Skeletal muscle satellite cell (primary cell): ENCODE results near the gene PPRC1. TPM values are rescaled to one million over a fixed set of nuclear protein-coding genes. Genes with fewer than 3 reads are reported as not detected.
A peak's percentile ranks its signal among the peaks of the same experiment; 100 is the strongest.

Source experiments
- H3K27me3 ChIP-seq: 2 replicates; pipeline ENCODE4 v1.7.0; 2013; ENCODE audit warnings: low read length; ENCODE audit not compliant: control insufficient read depth, insufficient read depth
- H3K36me3 ChIP-seq: 2 replicates; pipeline ENCODE4 v1.7.0; 2013; ENCODE audit warnings: mild to moderate bottlenecking, control low read depth, low read length; ENCODE audit not compliant: insufficient read depth
- H3K4me1 ChIP-seq: 2 replicates; pipeline ENCODE4 v1.7.0; 2013; ENCODE audit warnings: low read length; ENCODE audit not compliant: control insufficient read depth, insufficient read depth
- H3K4me2 ChIP-seq: 2 replicates; pipeline ENCODE4 v1.7.0; 2013; ENCODE audit warnings: mild to moderate bottlenecking, low read length
- H3K4me3 ChIP-seq: 2 replicates; pipeline ENCODE4 v1.7.0; 2013; ENCODE audit warnings: low read length
- H3K9ac ChIP-seq: 2 replicates; pipeline ENCODE4 v1.7.0; 2013; ENCODE audit warnings: mild to moderate bottlenecking, low read depth, low read length, moderate library complexity
- H3K9me3 ChIP-seq: replicated peaks from 2 replicates; pipeline ENCODE4 v1.7.0; 2013; ENCODE audit warnings: mild to moderate bottlenecking, control low read depth, low read length
- total RNA-seq: library from RNA; depleted of rRNA; stranded (reverse); fragments of >200 nt; gene quantifications from 2 replicates; pipeline ENCODE4 v1.2.3, GENCODE V29; 2012; rRNA removed

Gene PPRC1
- 19.2 and 20.0 TPM in 2 replicates for total RNA-seq

GRCh38 chr10:102132563-102133372, at the start of gene PPRC1:
TSS of gene PPRC1 (plus strand) at chr10:102133040. CDS start at chr10:102133069, 29 bp downstream.
- Histone ChIP-seq H3K4me2 (peak within 1 kb of the TSS; percentile 91), H3K4me3 (peak within 1 kb of the TSS; percentile 83), H3K36me3 (peaks cover 8% of the 10 kb centered on the region), H3K4me1 (peaks cover 36% of the 10 kb centered on the region), H3K27me3 (no peaks in the 10 kb centered on the region), H3K9me3 (no peaks in the 10 kb centered on the region), H3K9ac (peak within 1 kb of the TSS; percentile 98)

GRCh38 chr10:102083541-102083940, 49.3 kb upstream of the PPRC1 start:
- Histone ChIP-seq H3K9me3 (no peaks in the 10 kb centered on the region), H3K36me3 (no peaks in the 10 kb centered on the region), H3K9ac (no peak overlapping the region)

GRCh38 chr10:102085336-102085735, 47.5 kb upstream of the PPRC1 start:
- no peak overlapping the region for H3K4me2 ChIP-seq
- H3K9me3 ChIP-seq = no peaks in the 10 kb centered on the region
- no peaks in the 10 kb centered on the region for H3K4me1 ChIP-seq
- H3K9ac ChIP-seq = no peak overlapping the region
- no peak overlapping the region for H3K4me3 ChIP-seq
- no peaks in the 10 kb centered on the region for H3K36me3 ChIP-seq
- H3K27me3 ChIP-seq = no peaks in the 10 kb centered on the region

More at GRCh38 chr10:102083541-102083940, 49.3 kb upstream of the PPRC1 start:
- Histone ChIP-seq H3K27me3 (no peaks in the 10 kb centered on the region), H3K4me2 (no peak overlapping the region), H3K4me3 (no peak overlapping the region), H3K4me1 (no peaks in the 10 kb centered on the region)

- Histone ChIP-seq H3K4me1 (no peaks in the 10 kb centered on the region), H3K9me3 (no peaks in the 10 kb centered on the region), H3K4me3 (no peak overlapping the region), H3K27me3 (no peaks in the 10 kb centered on the region), H3K36me3 (no peaks in the 10 kb centered on the region), H3K9ac (no peak overlapping the region), H3K4me2 (no peak overlapping the region)
Measured at GRCh38 chr10:102086196-102086595, 46.6 kb upstream of the PPRC1 start.

- H3K27me3 ChIP-seq = no peaks in the 10 kb centered on the region
- H3K9me3 ChIP-seq = no peaks in the 10 kb centered on the region
- no peaks in the 10 kb centered on the region for H3K36me3 ChIP-seq
- no peak overlapping the region for H3K4me2 ChIP-seq
- no peak overlapping the region for H3K9ac ChIP-seq
- H3K4me1 ChIP-seq = no peaks in the 10 kb centered on the region
- no peak overlapping the region for H3K4me3 ChIP-seq
Measured at GRCh38 chr10:102090772-102091171, 42.1 kb upstream of the PPRC1 start.

- H3K9ac ChIP-seq = no peak overlapping the region
Measured at GRCh38 chr10:102096449-102096848, 36.4 kb upstream of the PPRC1 start.

GRCh38 chr10:102101152-102101551, 31.7 kb upstream of the PPRC1 start:
- Histone ChIP-seq H3K27me3 (no peaks in the 10 kb centered on the region), H3K4me2 (no peak overlapping the region), H3K4me3 (no peak overlapping the region), H3K4me1 (no peaks in the 10 kb centered on the region), H3K9me3 (no peaks in the 10 kb centered on the region), H3K36me3 (peaks cover 10% of the 10 kb centered on the region), H3K9ac (no peak overlapping the region)

More at GRCh38 chr10:102096449-102096848, 36.4 kb upstream of the PPRC1 start:
- Histone ChIP-seq H3K27me3 (no peaks in the 10 kb centered on the region), H3K4me2 (no peak overlapping the region), H3K36me3 (no peaks in the 10 kb centered on the region), H3K9me3 (no peaks in the 10 kb centered on the region), H3K4me1 (no peaks in the 10 kb centered on the region), H3K4me3 (no peak overlapping the region)

- no peaks in the 10 kb centered on the region for H3K9me3 ChIP-seq
- H3K4me2 ChIP-seq = no peak overlapping the region
- H3K4me1 ChIP-seq = no peaks in the 10 kb centered on the region
- H3K9ac ChIP-seq = no peak overlapping the region
- H3K27me3 ChIP-seq = no peaks in the 10 kb centered on the region
- H3K36me3 ChIP-seq = peaks cover 21% of the 10 kb centered on the region
- no peak overlapping the region for H3K4me3 ChIP-seq
Measured at GRCh38 chr10:102102421-102102820, 30.4 kb upstream of the PPRC1 start.

- Histone ChIP-seq H3K4me3 (no peak overlapping the region), H3K4me2 (no peak overlapping the region), H3K9me3 (no peaks in the 10 kb centered on the region), H3K9ac (no peak overlapping the region), H3K4me1 (no peaks in the 10 kb centered on the region), H3K36me3 (peaks cover 58% of the 10 kb centered on the region), H3K27me3 (no peaks in the 10 kb centered on the region)
Measured at GRCh38 chr10:102106998-102107397, 25.8 kb upstream of the PPRC1 start.

GRCh38 chr10:102109166-102110116, 23.4 kb upstream of the PPRC1 start:
- no peak overlapping the region for H3K4me3 ChIP-seq
- no peak overlapping the region for H3K4me2 ChIP-seq
- no peaks in the 10 kb centered on the region for H3K9me3 ChIP-seq
- no peak overlapping the region for H3K9ac ChIP-seq
- H3K4me1 ChIP-seq = peaks cover 9% of the 10 kb centered on the region
- peaks cover 55% of the 10 kb centered on the region for H3K36me3 ChIP-seq
- H3K27me3 ChIP-seq = no peaks in the 10 kb centered on the region

GRCh38 chr10:102111276-102111675, 21.6 kb upstream of the PPRC1 start:
- Histone ChIP-seq H3K27me3 (no peaks in the 10 kb centered on the region), H3K4me2 (no peak overlapping the region), H3K9ac (no peak overlapping the region), H3K4me3 (no peak overlapping the region), H3K9me3 (no peaks in the 10 kb centered on the region), H3K4me1 (peaks cover 20% of the 10 kb centered on the region), H3K36me3 (peaks cover 47% of the 10 kb centered on the region)
